ENCODE measurements around the gene IRF2BP2.
A peak's percentile ranks its signal among the peaks of the same experiment; 100 is the strongest.
"Not testable (repeated sequence)": the region's sequence is repeated elsewhere in the genome, so short reads cannot be mapped to it uniquely, and the experiment has no call there.

Gene IRF2BP2

DNA sequence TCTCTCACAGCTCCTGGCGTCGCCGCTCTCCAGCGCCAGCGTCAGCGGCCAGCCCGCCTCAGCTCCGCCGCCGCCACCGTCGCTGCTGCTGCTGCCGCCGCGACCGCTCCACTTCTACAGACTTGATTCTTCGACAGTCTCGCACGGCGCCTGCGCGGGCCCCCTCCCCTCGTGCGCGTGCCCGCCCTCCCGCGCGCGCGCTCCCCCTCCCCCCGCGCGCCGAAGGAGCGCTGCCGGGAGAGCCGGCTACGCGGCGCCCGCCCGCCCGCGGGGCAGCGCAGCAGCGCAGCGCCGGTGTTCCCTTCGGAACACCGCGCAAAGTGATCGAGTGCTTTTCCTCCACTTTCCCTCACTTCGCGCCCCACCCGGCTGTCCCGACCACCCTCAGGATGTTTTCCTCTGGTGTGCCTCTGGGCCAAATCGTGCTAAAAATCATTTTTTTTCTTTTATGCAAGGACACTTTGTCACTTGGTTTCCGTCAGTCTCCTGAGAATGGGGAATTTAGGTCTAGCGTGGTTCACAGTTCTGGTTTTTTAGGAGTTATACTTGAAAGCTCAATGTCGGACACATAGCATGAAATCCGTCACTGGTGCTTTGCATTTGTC lies at the start of gene IRF2BP2:
IRF2BP2 (minus strand) TSS at position 118 of the 605 bp plus-strand sequence. CDS start 684 bp downstream, outside the sequence.
- DNase-seq (ENCODE audit: low read depth in 2 of 2): peak in 1 of 2 donors; percentile 60

DNA sequence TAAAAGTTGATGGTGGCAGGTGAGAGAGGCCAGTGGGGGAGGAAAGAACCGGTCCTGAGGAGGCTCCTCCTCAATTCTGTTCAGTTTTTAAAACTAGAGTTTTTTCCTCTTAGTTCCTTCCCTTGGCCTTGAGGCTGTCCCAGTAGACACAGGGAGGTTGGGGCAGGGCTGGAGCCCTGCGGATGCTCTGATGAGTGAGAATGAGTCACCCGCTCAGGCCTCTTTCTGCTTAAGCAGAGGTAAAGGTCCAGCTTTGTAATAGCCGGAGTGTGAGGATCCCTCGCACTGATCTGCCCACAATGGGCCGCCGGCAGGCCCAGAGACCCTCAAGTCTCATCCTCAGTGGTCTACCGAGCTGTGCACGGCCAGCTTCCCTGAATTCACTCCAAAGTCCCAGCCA lies 49.6 kb upstream of the IRF2BP2 start:
- no peak for DNase-seq (ENCODE audit: low read depth in 2 of 2)

DNA sequence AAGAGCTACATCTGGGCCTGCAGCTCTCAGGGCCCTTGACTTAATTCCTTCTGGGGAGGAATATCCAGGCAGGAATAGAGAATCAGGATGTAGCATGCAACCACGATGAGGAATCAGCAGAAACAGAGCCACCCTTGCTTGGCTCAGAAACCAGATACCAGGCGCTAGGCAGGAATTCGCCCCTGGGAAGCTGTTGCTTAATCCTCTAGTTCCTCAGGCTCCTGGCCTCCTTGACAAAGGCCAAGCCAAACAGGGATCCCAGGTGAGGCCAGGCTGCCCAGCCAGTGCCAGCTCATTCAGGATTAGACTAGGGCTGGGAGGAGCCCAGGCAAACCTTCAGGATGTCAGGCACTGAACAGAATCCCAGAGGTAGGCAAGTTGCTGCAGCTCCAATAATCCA lies 48.2 kb upstream of the IRF2BP2 start:
- no peak for DNase-seq (ENCODE audit: low read depth in 2 of 2)

DNA sequence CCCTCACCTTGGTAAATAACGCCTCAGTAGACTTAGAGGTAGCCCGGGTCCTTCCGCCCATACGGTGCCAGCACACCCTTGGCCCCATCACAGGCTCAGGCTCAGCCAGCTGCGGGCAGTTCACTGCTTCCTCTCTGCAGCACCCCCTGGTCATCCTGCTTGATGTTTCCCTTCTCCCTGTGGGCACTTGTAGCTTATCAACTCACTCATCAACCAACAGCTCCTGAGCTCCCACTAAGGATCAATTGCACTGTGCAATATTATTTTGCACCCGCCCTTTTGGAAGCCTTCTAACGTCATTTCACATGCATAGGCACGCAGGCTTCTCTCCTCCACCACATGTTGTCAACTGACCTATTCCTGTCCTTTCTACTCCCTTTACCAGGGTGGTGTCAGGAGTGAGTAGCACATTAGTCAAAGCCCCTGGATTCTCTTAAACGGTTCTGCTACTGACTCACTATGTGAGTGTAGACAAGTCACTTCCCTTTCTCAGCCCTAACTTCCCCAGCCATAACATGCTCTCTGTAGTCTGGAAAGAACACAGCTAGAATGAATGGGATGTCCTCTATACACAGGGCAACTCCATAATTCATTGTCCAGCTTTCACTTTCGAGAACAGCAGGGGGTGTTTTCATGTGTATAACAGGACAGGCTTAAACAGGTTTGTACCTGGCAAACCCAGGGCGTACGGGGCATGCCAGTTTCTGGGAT lies 47.1 kb upstream of the IRF2BP2 start:
- DNase-seq (ENCODE audit: low read depth in 2 of 2): no peak

DNA sequence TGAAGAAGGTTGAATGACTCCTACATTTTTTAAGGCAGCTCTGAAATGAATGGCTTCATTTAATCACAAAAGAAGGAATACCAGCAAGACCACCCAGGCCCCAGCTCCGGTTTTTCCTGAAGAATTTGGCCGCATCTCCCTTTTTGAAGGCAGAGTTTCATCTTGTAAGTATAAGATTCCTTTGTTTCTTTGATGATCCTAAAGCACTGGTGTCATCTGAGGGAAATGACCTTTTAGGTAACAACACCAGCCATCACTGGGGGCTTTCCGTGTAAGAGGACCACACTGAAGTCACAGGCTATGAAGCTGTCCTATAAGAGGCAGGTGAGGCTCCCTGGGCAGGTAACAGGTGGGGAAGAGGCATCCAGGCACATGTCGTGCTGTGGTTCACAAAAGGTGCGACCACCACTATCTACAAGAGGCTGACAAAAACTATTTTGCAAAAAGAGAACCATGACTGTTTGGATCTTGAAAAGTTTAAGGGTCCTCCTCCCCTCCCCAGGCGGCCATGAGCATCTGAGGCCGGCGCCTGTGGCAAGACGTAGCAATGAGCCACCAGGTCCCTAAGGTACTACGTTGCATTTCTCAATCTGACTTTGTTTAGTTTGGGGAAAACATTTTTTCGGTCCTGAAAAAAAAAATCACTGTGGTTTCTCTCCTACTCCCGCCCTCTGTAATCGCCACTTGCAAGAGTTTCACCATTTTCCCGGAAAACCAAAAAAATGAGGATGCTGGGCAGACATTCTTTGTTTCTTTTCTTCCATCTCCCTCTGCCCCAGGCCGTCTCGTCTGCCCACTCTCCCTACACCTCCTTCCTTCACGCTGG lies 46.3 kb upstream of the IRF2BP2 start:
- no peak for DNase-seq (ENCODE audit: low read depth in 2 of 2)

DNA sequence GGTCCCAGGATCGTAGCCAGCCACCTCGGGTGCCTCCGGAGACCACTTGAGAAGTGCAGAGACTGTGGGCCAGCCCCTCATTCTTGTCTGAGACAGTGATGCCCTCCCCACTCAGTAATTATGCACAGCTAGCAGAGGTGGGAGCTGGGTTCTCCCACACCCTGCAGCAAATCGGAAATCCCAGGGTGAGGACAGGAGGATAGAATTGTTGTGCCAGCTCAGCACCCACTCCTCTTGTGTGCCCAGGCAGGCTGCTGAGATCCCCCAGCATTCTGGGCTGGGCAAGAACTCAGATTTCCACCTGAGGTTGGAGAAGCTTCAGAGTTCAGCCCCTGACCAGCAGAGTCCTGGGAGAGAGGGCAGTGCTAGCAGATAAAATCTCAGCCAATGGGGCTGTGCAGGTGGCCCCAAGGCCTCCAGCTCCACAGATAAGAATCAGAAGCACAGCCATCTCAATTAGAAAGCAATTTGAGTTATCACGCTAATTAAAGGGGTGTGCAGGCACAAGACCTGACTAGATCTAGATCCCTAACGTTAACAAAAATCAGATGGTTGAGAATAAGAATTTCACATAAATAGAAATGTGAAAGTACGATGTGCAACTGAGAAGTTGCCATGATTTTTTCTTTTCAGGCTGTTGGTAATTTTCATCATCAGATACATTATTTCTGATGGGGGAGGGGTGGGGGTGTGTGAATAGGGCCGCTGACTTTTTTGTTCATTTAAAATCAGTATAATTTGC lies 45.5 kb upstream of the IRF2BP2 start:
- DNase-seq (ENCODE audit: low read depth in 2 of 2): no peak

DNA sequence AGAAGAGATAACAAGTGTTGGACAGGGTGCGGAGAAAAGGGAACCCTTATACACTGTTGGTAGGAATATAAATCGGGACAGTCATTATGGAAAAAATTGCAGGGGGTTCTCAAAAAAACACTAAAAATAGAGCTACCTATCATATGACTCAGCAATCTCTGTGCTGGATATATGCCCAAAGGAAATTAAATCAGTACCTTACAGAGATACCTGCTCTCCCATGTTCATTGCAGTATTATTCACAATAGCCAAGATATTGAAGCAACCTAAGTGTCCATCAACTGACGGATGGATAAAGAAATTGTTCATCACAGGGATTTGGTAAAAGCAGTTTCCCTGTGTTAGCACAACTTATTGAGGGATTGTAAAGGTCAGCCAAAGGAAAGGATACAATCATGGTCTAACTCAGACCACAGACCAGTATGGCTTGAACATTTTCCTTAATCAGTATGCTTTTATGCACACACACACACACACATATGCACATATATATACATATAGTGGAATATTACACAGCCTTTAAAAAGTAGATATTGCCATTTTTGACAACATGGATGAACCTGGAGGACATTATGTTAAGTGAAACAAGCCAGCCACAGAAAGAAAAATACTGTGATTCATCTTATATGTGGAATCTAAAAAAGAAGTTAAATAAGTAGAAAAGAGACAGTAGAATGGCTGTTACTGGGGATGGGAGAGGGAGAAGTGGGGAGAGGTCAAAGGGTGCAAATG lies 44.2 kb upstream of the IRF2BP2 start:
- no peak for DNase-seq (ENCODE audit: low read depth in 2 of 2)

DNA sequence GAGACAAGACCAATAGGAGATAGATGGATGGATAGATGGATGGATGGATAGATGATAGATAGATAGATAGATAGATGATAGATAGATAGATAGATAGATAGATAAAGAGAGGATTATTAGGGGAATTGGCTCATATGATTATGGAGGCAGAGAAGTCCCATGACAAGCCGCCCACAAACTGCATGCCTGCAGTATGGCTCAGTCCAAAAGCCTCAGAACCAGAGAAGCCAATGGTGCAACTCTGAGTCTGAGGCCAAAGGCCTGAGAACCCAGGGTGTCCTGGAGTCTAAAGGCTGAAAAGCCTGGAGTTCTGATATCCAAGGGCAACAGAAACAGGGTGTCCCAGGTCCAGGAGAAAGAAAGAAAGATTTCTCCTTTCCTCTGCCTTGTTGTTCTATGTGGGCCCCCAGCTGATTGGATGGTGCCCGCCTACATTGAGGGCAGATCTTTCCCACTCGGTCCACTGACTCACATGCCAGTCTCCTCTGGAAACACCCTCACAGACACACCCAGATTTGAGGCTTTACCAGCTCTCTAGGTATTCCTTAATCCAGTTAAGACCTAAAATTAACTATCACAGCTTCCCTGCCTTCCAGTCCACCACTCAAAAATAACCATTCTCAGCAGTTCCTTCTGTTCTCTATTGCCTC lies 39.6 kb upstream of the IRF2BP2 start:
- DNase-seq (ENCODE audit: low read depth in 2 of 2): no peak

DNA sequence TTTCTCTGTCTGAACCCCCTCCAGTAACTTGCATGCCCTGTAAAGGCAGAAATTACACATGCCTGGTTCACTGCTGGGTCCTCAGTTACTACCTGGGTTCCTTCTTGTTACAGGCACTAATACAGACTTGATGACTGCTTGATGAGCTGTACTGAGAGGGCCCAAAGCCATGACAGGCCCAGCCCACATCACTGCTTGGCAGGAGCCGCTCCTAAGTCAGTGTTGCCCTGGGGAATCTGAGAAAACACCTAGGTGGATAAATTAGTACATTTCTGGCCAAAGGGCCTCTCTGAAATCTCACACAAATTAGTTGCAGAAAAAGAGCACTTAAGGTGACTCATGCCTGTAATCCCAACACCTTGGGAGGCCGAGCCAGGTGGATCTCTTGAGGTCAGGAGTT lies 37.8 kb upstream of the IRF2BP2 start:
- no peak for DNase-seq (ENCODE audit: low read depth in 2 of 2)

DNA sequence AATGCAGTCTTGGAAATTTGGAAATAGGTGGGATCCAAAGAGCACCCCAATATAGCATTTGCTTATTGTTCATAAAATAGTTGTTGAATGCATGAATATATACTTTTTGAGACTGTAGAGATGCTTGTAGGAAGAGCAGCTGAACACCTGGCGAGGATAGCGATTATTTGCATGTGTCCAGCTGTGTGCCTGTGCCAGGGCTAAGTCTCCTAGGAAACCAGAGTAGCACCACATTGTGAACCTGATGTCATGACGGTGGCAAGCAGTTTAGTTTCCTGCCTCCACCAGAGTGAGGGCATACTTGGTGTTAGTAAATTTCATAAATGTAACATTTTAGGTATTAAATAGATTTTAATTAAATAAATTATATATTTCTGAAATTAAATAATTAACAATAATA lies 37.3 kb upstream of the IRF2BP2 start:
- no peak for DNase-seq (ENCODE audit: low read depth in 2 of 2)

DNA sequence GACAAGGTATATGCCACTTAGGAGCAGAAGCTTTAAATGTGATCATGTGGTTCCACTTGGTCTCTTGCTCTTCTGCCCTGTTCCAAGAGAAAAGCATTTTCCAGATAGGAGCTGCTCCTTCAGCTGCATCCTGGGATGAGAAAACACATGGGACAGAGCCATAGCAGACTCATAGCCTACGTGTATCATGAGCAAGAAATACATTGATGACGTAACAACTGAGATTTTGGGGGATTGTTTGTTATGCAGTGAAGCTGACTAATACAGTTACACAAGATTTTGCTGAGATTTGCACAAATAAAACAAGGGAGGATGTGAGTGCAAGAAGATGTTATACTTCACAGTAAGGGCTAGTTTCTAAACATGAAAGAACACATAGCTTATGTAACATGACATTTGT lies 36.0 kb upstream of the IRF2BP2 start:
- no peak for DNase-seq (ENCODE audit: low read depth in 2 of 2)

DNA sequence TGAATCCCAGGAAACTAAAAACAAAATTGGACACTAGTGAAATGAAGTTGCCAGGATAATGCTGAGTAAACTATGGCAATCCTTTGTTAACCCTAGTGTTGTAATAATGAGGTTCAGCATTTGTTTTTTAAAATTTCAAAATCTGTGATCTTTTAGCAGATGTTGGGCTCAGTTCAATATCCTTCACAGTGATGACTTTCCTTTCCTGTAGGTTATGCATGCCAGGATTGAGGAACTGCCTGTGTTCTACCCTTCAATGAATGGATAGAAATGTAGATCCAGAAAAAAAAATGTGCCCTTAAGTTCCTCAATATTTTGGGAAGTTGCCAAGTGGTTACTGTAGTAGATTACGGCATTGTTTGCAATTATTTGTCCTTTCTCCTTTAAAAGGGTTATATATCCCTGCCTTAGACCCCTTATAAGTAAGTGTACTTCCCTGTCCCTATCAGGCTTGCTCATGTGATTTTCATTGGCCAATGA lies 35.5 kb upstream of the IRF2BP2 start:
- no peak for DNase-seq (ENCODE audit: low read depth in 2 of 2)

DNA sequence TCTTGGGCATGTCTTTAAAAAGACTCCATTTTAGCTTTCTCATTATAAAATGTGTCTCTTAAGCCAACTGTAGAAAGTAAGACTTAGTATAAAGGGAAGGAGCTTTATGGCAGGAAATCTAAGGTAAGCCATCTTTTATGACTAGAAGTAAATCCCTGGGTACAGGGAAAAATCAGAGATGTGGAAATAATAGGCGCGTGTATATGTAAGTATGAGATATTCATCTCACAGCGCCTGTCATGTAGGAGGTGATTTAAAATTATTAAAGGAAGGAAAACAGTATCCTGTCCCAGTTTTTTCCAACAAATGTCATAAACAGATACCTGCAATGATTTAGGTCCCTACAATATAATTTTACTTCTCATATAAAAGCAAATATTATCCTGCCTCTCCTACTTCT lies 35.0 kb upstream of the IRF2BP2 start:
- DNase-seq (ENCODE audit: low read depth in 2 of 2): no peak

DNA sequence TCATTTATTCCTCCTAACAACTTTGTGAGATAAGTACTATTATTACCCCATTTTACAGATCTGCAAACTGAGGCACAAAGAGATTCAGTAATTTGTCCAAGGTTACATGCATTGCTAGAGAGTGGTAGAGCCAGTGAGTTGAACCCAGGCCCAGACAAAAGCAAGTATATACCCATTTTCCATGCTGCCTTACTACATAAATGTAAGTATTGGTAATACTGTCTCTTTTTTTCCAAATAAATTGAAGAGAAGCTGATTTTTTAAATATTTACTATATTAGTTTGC lies 33.8 kb upstream of the IRF2BP2 start:
- no peak for DNase-seq (ENCODE audit: low read depth in 2 of 2)

DNA sequence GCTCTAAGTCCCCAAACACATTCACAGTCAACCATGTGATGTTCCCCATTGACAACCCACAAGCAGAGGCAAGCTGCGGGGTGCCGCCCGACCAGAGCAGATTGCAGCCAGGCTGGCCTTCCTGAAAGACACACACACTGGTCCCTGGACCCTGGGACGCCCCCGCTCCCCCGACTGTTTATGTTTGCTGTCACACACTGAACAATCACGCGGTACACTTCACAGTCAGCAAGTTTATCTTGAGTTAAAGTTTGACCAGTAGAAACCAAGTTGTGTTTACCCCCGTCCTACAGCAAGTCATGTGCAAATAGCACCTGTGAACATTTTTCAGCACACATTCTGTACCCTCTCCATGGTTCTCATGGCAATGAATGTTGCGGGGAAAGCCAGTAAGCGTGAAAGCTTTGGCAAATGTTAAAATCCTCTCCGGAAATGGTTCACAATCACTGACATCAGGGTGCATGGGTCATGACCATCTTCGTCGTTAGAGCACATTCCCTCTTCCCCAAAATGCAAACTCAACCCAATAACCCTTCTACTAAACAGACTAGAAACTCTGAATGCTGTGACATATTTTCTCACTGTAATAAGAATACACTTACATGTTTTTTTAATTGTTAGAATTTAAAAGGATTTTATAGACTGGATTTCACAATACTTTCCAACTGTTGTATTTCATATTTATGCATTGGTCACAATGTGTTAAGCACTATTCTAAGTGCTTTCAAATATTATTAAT lies 33.3 kb upstream of the IRF2BP2 start:
- no peak for DNase-seq (ENCODE audit: low read depth in 2 of 2)

DNA sequence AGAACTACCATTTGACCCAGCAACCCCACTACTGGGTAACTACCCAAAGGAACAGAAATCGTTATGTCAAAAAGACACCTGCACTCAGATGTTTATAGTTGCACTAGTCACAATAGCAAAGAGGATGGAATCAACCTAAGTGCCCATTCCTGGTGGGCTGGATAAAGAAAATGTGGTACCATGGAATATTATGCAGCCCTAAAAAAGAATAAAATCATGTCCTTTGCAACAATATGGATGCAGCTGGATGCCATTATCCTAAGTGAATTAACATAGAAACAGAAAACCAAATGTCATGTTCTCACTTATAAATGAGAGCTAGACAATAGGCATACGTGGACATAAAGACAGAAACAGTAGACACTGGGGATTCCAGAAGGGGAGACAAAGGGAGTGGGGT lies 32.5 kb upstream of the IRF2BP2 start:
- no peak for DNase-seq (ENCODE audit: low read depth in 2 of 2)

DNA sequence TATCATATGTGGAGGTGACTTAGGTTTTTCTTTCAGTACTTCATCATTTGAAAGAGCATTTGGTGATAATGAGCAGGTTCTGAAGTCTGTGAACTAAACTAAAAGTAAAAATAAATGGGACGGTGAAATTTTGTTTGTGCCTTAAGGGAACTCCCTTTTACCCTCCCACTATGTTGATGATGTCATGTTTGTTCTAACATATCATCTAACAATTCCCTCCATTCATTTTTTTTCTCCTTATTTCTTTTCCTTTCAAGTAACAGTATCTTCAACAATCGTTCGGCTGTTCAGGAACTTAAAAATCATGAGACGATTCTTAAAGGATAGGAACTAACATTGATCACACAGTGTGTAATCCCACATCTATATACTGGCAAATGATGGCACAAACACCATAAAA lies 30.0 kb upstream of the IRF2BP2 start:
- DNase-seq (ENCODE audit: low read depth in 2 of 2): no peak

DNA sequence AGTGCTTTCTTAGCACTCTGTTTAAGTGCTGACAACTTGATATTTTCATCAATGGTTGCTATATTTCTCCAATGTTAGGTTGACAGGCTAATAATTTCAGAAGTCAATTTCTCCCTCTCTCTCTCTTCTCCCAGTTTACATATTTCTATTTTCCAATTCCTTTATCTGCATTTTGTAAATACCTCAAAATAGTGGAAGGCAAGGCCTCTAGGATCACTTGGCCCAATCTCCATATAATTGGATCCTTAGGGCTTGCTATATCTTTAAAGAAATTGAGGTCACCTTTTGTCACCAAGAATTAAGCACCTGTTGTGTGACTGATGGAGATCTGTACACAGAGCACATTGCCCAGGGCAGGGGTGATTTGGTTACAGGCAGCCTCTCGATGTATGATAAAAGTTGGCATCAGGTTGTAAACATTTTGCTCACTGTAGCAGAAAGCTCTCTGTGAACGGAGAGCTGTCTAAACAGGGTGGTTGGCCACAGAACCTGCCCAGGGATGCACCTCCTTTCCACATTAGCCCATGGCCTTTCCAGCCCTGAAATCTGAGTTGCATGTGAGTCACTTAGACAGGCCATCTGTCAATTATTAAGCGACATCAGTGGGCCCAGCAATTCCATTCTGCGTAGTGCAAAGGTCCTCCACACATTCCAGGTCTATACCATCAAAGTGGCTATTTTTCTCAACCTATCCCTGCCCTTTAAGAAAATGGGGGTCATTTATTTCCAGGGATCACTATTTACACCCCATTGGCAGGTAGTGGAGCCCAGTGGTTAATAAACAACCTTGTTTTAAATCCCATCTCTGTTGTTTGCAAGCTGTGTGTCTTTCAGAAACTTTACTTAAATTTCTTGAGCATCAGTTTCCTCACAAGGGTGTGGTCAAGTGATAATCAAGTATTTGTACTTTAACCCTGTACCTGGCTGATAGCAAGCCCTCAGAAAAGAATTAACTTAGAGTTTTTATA lies 29.1 kb upstream of the IRF2BP2 start:
- no peak for DNase-seq (ENCODE audit: low read depth in 2 of 2)

DNA sequence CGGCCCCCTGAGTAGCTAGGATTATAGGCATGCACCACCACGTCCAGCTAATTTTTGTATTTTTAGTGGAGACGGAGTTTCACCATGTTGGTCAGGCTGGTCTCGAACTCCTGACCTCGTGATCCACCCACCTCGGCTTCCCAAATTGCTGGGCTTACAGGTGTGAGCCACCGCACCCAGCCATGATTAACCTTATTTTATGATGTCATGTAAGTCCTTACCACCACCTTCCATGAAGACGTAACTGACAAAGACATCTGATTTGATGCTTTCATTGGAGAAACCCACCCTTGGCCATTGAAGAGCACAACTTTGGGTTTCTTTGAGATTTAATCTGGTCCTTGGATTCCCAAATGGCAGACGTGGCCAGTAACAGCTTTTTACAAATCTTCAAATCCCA lies 24.9 kb upstream of the IRF2BP2 start:
- not testable (repeated sequence) for DNase-seq (ENCODE audit: low read depth in 2 of 2)
